GM12878 (cell line): ENCODE data around the gene MVK. TPM values are rescaled to one million over a fixed set of nuclear protein-coding genes. Genes with fewer than 3 reads are reported as not detected.
A peak's percentile ranks its signal among the peaks of the same experiment; 100 is the strongest.

ENCODE experiments used
- ATAC-seq: fragments of 200-7000 bp; cut with Tn5 transposase; 3 replicates; pipeline ENCODE4 v1.9.1; 2020; ENCODE audit warnings: mild to moderate bottlenecking, moderate library complexity
- BruUV-seq: library from RNA; stranded (reverse); fragments of 400-500 nt; replicated peaks from 2 replicates; lab custom pipeline; 2021; lab: Mats Ljungman, UMichigan
- CTCF ChIA-PET: fragments of 300-600 bp; sonication (Branson Sonifier 250); formaldehyde crosslinking; extraction: SDS; loops from one replicate; lab custom pipeline; 2021; ENCODE audit warnings: inconsistent platforms; lab: Yijun Ruan, JAX
- POLR2A ChIA-PET: fragments of 350-600 bp; formaldehyde crosslinking; extraction: SDS; loops from one replicate; lab custom pipeline; 2021; ENCODE audit warnings: inconsistent platforms; lab: Charles Lee
- RAD21 ChIA-PET: fragments of 300-600 bp; sonication (Branson Sonifier 250); formaldehyde crosslinking; loops from one replicate; lab custom pipeline; 2023; ENCODE audit warnings: antibody characterized with exemption; ENCODE audit not compliant: unreplicated experiment; lab: Charles Lee
- SMC1A ChIA-PET: fragments of 300-600 bp; sonication (Branson Sonifier 250); formaldehyde crosslinking; loops from one replicate; lab custom pipeline; 2023; ENCODE audit not compliant: unreplicated experiment, uncharacterized antibody; lab: Charles Lee
- DNase-seq: peaks from one replicate; pipeline ENCODE4 v3.0.0-alpha.2; 2011; ENCODE audit warnings: low read depth, low spot score
- FAIRE-seq: peaks from 3 replicates; lab custom pipeline; 2011; peaks lifted over from hg19 to GRCh38; lab: Jason Lieb, UNC
- H2AFZ ChIP-seq: 2 replicates; pipeline ENCODE4 v1.6.0; 2011; ENCODE audit warnings: low read depth, low read length, control low read depth; ENCODE audit not compliant: control insufficient read depth
- H3K27ac ChIP-seq: 2 replicates; pipeline ENCODE4 v1.5.1; 2011; ENCODE audit warnings: control low read depth; ENCODE audit not compliant: control insufficient read depth, insufficient read depth
- H3K27me3 ChIP-seq, 2 experiments: replicated peaks in 1 of 2; 2 replicates each; pipeline versions ENCODE4 v1.6.0 to v1.6.1; 2011; ENCODE audit warnings: low read length in 1 of 2; ENCODE audit not compliant: control insufficient read depth in 2 of 2, insufficient read depth in 2 of 2
- H3K36me3 ChIP-seq, 2 experiments: 2 replicates each; pipeline ENCODE4 v1.5.1; 2011; ENCODE audit warnings: low read length in 1 of 2; ENCODE audit not compliant: control insufficient read depth in 2 of 2, insufficient read depth in 2 of 2
- H3K4me1 ChIP-seq: 2 replicates; pipeline ENCODE4 v1.6.1; 2011; ENCODE audit warnings: mild to moderate bottlenecking, low read length, moderate library complexity, mixed read lengths; ENCODE audit not compliant: control insufficient read depth, insufficient read depth
- H3K4me2 ChIP-seq: 2 replicates; pipeline ENCODE4 v1.6.0; 2011; ENCODE audit warnings: control low read depth; ENCODE audit not compliant: control insufficient read depth, insufficient read depth
- H3K4me3 ChIP-seq: fragments of 200-600 bp; sonication (generic); 2 replicates; pipeline ENCODE4 v1.5.1; 2016
- H3K79me2 ChIP-seq: 2 replicates; pipeline ENCODE4 v1.6.0; 2011; ENCODE audit warnings: low read length; ENCODE audit not compliant: control insufficient read depth, insufficient read depth
- H3K9ac ChIP-seq: 2 replicates; pipeline ENCODE4 v1.8.0; 2011; ENCODE audit warnings: low read length, control low read depth, mixed read lengths; ENCODE audit not compliant: control insufficient read depth, insufficient read depth
- H3K9me3 ChIP-seq: replicated peaks from 3 replicates; pipeline ENCODE4 v1.5.1; 2011; ENCODE audit warnings: mild to moderate bottlenecking, low read length; ENCODE audit not compliant: control insufficient read depth, insufficient read depth
- H4K20me1 ChIP-seq: 2 replicates; pipeline ENCODE4 v1.6.0; 2011; ENCODE audit not compliant: control insufficient read depth, insufficient read depth
- BHLHE40 ChIP-seq, 2 experiments: fragments of 450-650 bp in 1 of 2; IDR thresholded peaks; 2 replicates each; pipeline ENCODE4 v1.6.1; 2011 to 2017; ENCODE audit warnings: low read depth in 2 of 2, borderline replicate concordance in 1 of 2, improper control_type of control experiment in 1 of 2, low read length in 1 of 2, mild to moderate bottlenecking in 1 of 2
- BRCA1 ChIP-seq: IDR thresholded peaks from 2 replicates; pipeline ENCODE4 v1.6.1; 2011; ENCODE audit warnings: low read depth, low read length, improper control_type of control experiment
- CTCF ChIP-seq, 3 experiments: IDR thresholded peaks in 2 of 3; conservative IDR thresholded peaks in 1 of 3; 2 replicates each; pipeline ENCODE4 v1.5.1; 2011; ENCODE audit warnings: low read depth in 3 of 3, low read length in 3 of 3, mild to moderate bottlenecking in 3 of 3, control low read depth in 2 of 3, moderate library complexity in 2 of 3, inconsistent platforms in 1 of 3, mixed read lengths in 1 of 3; ENCODE audit not compliant: control insufficient read depth in 2 of 3, insufficient read depth in 1 of 3; ENCODE audit errors: extremely low read depth in 1 of 3
- MTA3 ChIP-seq: IDR thresholded peaks from 2 replicates; pipeline ENCODE4 v1.6.1; 2012; ENCODE audit warnings: low read length, inconsistent platforms, borderline replicate concordance
- NFYA ChIP-seq: IDR thresholded peaks from 2 replicates; pipeline ENCODE4 v1.6.1; 2011; ENCODE audit warnings: low read depth, mild to moderate bottlenecking, low read length, improper control_type of control experiment, borderline replicate concordance
- NRF1 ChIP-seq: conservative IDR thresholded peaks from 2 replicates; pipeline ENCODE4 v1.6.1; 2011; ENCODE audit warnings: mild to moderate bottlenecking, low read depth, low read length, improper control_type of control experiment
- POLR2A ChIP-seq: IDR thresholded peaks from 2 replicates; pipeline ENCODE4 v1.6.1; 2011; ENCODE audit warnings: low read depth, mild to moderate bottlenecking, low read length
- RBBP5 ChIP-seq: fragments of 200-600 bp; sonication (generic); conservative IDR thresholded peaks from 2 replicates; pipeline ENCODE4 v1.6.1; 2016
- YY1 ChIP-seq: IDR thresholded peaks from 2 replicates; pipeline ENCODE4 v1.6.1; 2011; ENCODE audit warnings: low read depth, mild to moderate bottlenecking, low read length
- WGBS: methylation state at CpG from one replicate; pipeline ENCODE4 v1.1.6; 2016; ENCODE audit warnings: low lambda C conversion rate; ENCODE audit not compliant: insufficient replicate concordance, insufficient coverage; ENCODE audit errors: missing lambda C conversion rate; 5-methylcytosine and 5-hydroxymethylcytosine counted together
- in situ Hi-C: fragments of 300-500 bp; cut with MboI; formaldehyde crosslinking; loops from 9 replicates; pipeline ENCODE4 v1.14.3; 2018; ENCODE audit warnings: mixed read lengths
- intact Hi-C: fragments of 100-400 bp; cut with micrococcal nuclease; formaldehyde crosslinking; loops from one replicate; pipeline ENCODE4 v1.14.2; 2022; ENCODE audit not compliant: unreplicated experiment
- polyA plus RNA-seq, 11 experiments: library from polyadenylated mRNA; depleted of rRNA in 4 of 11; unstranded in 6 of 11; stranded (reverse) in 5 of 11; fragments of >200 nt; fragmentation: Nextera tagmentation in 4 of 11; fragmentation: Illumina TruSeq in 1 of 11; extraction: Ambion mirVana in 4 of 11; extraction: Trizol in 1 of 11; gene quantifications; 1 replicate in 1 of 11; 2 replicates in 10 of 11; pipeline versions ENCODE4 v1.2.1 to v1.2.3, GENCODE V29; 2011 to 2016; ENCODE audit warnings: inconsistent platforms in 2 of 11, missing spikeins in 2 of 11, low read depth in 1 of 11
- total RNA-seq, 4 experiments: library from RNA; depleted of rRNA in 3 of 4; stranded (reverse); fragments of >200 nt in 3 of 4; fragmentation: Illumina TruSeq in 1 of 4; extraction: Trizol in 1 of 4; gene quantifications; 2 replicates each; pipeline versions ENCODE4 v1.2.1 to v1.2.3, GENCODE V29; 2013 to 2021

The MVK gene
- total and polyA plus RNA-seq, 10 of the 15 experiments (the other 5 are each of a cell fraction or from before 2014, with no cell fraction given): 0.24 to 46.7 (median 31.9) TPM

- no peak; the same call in 2 of the 3 replicates for ATAC-seq
- intact Hi-C loops: loop anchor here (1.0 kb wide), 1 partner anchor 178 kb away; no protein-coding TSS in a partner anchor
- SMC1A ChIA-PET: interaction anchor here (1.0 to 2.7 kb wide), 4 partner anchors 22 to 248 kb away, joined by 3 to 14 read pairs (median 3); no protein-coding TSS in a partner anchor
- WGBS: 38% methylated on average over 11 of the region's 11 CpGs
- Histone ChIP-seq H4K20me1 (no peaks in the 10 kb centered on the region), H3K4me1 (peaks cover 4% of the 10 kb centered on the region; the same call in 1 of the 2 replicates), H3K4me2 (no peak overlapping the region), H2AFZ (no peak overlapping the region), H3K4me3 (no peak overlapping the region), H3K36me3 (peaks cover 2 to 4% of the 10 kb centered on the region in 2 experiments; a peak in 2 of 4 replicates), H3K27me3 (no peaks in the 10 kb centered on the region), H3K79me2 (no peaks in the 10 kb centered on the region), H3K9ac (no peak overlapping the region), H3K9me3 (no peaks in the 10 kb centered on the region), H3K27ac (no peak overlapping the region)
- DNase-seq: no peak
- POLR2A ChIA-PET: interaction anchor here (0.5 kb wide), 1 partner anchor 731 kb away, joined by 4 read pairs; no protein-coding TSS in a partner anchor
- CTCF ChIA-PET: interaction anchor here (0.5 to 3.2 kb wide), 26 partner anchors 9 to 813 kb away, joined by 3 to 24 read pairs (median 5); partner anchors contain the start of genes MMAB and MVK
- 0 out of 2 replicates have a peak, but pooled peaks have one; percentile 23 for TF ChIP-seq MTA3
- no peak for TF ChIP-seq RBBP5
- no TSS peak for BruUV-seq
- no peak for FAIRE-seq
- RAD21 ChIA-PET: interaction anchor here (1.0 to 3.6 kb wide), 5 partner anchors 44 to 279 kb away, joined by 3 to 16 read pairs (median 5); no protein-coding TSS in a partner anchor
- in situ Hi-C loops: no loop called here
These were observed 23.8 kb downstream of the MVK start for GRCh38 chr12:109597414-109597794.

DNA sequence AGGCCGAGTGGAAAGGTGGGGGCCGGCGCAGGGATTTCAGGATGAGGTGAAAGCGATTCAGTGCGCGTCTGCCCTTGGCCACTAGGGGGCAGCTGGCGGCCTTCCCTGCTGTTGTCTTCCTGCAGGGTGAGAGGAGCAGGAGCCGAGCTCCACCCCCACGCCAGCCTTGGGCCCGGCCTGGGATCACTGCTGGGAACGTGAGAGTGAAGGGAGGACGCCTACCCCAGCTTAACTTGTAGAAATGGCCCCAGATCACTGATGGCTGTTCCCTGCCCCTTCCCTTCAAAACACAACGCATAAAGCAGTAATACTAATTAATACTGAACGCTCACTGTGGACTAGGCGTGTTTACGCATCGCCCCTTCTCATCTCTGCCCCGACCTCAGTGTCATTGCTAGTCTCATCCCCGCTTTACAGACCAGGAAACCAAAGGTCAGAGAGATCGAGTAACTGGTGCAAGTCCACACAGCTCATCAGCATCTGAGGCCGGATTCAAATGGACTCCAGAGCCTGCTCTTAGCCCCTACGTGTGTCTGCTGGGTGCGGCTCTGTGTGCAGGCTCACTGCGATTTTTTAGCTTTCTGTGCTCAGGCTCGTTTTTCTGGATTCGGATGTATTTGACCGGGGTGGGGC lies 24.3 kb downstream of the MVK start:
- Histone ChIP-seq H2AFZ (no peak overlapping the region), H3K4me3 (no peak overlapping the region), H3K4me1 (peaks cover 4% of the 10 kb centered on the region; the same call in 1 of the 2 replicates), H3K27me3 (no peaks in the 10 kb centered on the region), H4K20me1 (no peaks in the 10 kb centered on the region), H3K36me3 (peaks cover 2 to 4% of the 10 kb centered on the region in 2 experiments; a peak in 2 of 4 replicates), H3K79me2 (no peaks in the 10 kb centered on the region), H3K4me2 (no peak overlapping the region), H3K9ac (no peak overlapping the region), H3K9me3 (no peaks in the 10 kb centered on the region), H3K27ac (no peak overlapping the region)
- in situ Hi-C loops: no loop called here
- FAIRE-seq (no peak), ATAC-seq (peak; percentile 89), DNase-seq (no peak)
- SMC1A ChIA-PET: interaction anchor here (0.6 to 2.7 kb wide), 5 partner anchors 21 to 247 kb away, joined by 3 to 14 read pairs (median 3); no protein-coding TSS in a partner anchor
- POLR2A ChIA-PET: interaction anchor here (0.5 kb wide), 1 partner anchor 730 kb away, joined by 4 read pairs; no protein-coding TSS in a partner anchor
- BruUV-seq: TSS peak; percentile 35
- CTCF ChIA-PET: interaction anchor here (0.6 to 3.2 kb wide), 30 partner anchors 8 to 290 kb away, joined by 3 to 24 read pairs (median 5); partner anchors contain the start of genes MMAB and MVK
- RAD21 ChIA-PET: interaction anchor here (1.0 to 3.6 kb wide), 5 partner anchors 43 to 278 kb away, joined by 3 to 16 read pairs (median 5); no protein-coding TSS in a partner anchor
- intact Hi-C loops: loop anchor here (1.0 kb wide), 1 partner anchor 177 kb away; no protein-coding TSS in a partner anchor
- WGBS: 45% methylated on average over 27 of the region's 27 CpGs
- 0 out of 4 replicates have a peak, but pooled peaks of 1 of the 2 experiments have one; percentile 13 for TF ChIP-seq BHLHE40 (IDR thresholded peaks at IDR 0.05; ENCODE audit: borderline replicate concordance in 1 of 2, low read depth in 2 of 2, low read length in 1 of 2)
- TF ChIP-seq NFYA: no peak
- TF ChIP-seq YY1: 0 out of 2 replicates have a peak, but pooled peaks have one; percentile 30
- TF ChIP-seq BRCA1: no peak
- no peak for TF ChIP-seq NRF1
- peak; percentile 77 to 98 (median 94) for TF ChIP-seq CTCF (IDR thresholded peaks at IDR 0.05 in 2 of 3, conservative IDR thresholded peaks at IDR 0.05 in 1 of 3; ENCODE audit: control insufficient read depth in 2 of 3, extremely low read depth in 1 of 3, insufficient read depth in 1 of 3, low read depth in 3 of 3, low read length in 3 of 3)
- 0 out of 2 replicates have a peak, but pooled peaks have one; percentile 27 for TF ChIP-seq POLR2A
